ENCODE measurements around the gene SH2D5. TPM values are rescaled to one million over a fixed set of nuclear protein-coding genes. Genes with fewer than 3 reads are reported as not detected.

The SH2D5 gene
- total RNA-seq, 1 donor from 2014 or later, result 5.9 TPM

DNA sequence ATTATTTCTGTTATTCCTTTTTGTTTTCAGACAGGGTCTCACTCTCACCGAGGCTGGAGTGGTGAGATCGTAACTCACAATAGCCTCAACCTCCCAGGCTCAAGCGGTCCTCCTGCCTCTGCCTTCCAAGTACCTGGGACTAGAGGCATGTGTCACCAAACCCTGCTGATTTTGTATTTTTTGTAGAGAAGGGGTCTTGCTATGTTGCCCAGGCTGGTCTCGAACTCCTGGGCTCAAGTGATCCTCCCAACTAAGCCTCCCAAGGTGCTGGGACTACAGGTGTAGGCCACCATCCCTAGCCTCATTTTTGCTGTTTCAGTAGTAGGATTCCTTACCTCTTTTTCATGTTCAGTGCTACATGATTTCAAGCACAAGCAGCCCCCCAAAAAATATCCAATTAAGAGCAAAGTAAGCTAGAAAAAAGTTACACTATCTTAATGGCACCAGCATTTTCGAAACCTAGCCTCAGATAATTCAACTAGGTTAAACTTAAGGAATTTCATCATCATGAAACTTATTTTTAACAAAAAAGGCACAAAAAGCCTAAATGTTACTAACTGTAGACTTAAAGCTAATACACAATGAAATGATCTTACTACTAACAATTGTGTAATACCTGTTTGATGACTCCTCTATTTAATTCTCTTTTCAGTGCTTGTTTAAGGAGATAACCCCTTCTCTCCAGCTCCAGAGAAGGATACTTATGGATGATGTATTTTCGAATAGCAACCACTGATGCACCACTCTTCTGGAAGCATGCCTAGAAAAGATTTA is 38.0 kb upstream of the SH2D5 start:
- no peak overlapping the region for H3K27ac Mint-ChIP-seq (ENCODE audit: unreplicated experiment)
- DNase-seq (ENCODE audit: low read depth) (no peak), FAIRE-seq (no peak)
- TF ChIP-seq, protein P1, sequence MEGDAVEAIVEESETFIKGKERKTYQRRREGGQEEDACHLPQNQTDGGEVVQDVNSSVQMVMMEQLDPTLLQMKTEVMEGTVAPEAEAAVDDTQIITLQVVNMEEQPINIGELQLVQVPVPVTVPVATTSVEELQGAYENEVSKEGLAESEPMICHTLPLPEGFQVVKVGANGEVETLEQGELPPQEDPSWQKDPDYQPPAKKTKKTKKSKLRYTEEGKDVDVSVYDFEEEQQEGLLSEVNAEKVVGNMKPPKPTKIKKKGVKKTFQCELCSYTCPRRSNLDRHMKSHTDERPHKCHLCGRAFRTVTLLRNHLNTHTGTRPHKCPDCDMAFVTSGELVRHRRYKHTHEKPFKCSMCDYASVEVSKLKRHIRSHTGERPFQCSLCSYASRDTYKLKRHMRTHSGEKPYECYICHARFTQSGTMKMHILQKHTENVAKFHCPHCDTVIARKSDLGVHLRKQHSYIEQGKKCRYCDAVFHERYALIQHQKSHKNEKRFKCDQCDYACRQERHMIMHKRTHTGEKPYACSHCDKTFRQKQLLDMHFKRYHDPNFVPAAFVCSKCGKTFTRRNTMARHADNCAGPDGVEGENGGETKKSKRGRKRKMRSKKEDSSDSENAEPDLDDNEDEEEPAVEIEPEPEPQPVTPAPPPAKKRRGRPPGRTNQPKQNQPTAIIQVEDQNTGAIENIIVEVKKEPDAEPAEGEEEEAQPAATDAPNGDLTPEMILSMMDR (IDR thresholded peaks at IDR 0.05; ENCODE audit: insufficient read depth, low read depth, low read length), result no peak
- no peak for TF ChIP-seq EZH2 (IDR thresholded peaks at IDR 0.05; ENCODE audit: insufficient read depth, low read length)
- Histone ChIP-seq H3K27me3 (ENCODE audit: insufficient read depth, low read length) (no peaks in the 10 kb centered on the region), H3K4me1 (ENCODE audit: insufficient read depth, low read length) (no peaks in the 10 kb centered on the region), H3K27ac (ENCODE audit: low read depth, low read length) (no peak overlapping the region), H4K20me1 (ENCODE audit: insufficient read depth, low read length) (peaks cover 26% of the 10 kb centered on the region), H3K36me3 (ENCODE audit: insufficient read depth, low read length) (peaks cover 73% of the 10 kb centered on the region), H2AFZ (ENCODE audit: low read depth, low read length) (no peak overlapping the region), H3K9me3 (ENCODE audit: insufficient read depth, low read depth, low read length) (no peaks in the 10 kb centered on the region), H3K4me3 (ENCODE audit: insufficient read depth, low read depth, low read length) (no peak overlapping the region), H3K79me2 (ENCODE audit: insufficient read depth, low read length) (peaks cover 46% of the 10 kb centered on the region), H3K4me2 (ENCODE audit: low read length) (no peak overlapping the region), H3K9ac (ENCODE audit: low read length) (no peak overlapping the region)
- H3K36me3 Mint-ChIP-seq (ENCODE audit: low read depth, unreplicated experiment), result peaks cover 8% of the 10 kb centered on the region
- H3K9me3 Mint-ChIP-seq (ENCODE audit: unreplicated experiment), result no peaks in the 10 kb centered on the region
- H3K27me3 Mint-ChIP-seq (ENCODE audit: low read depth, unreplicated experiment), result no peaks in the 10 kb centered on the region
- H3K4me3 Mint-ChIP-seq (ENCODE audit: unreplicated experiment), result peak overlapping the region; percentile 37
- no peaks in the 10 kb centered on the region for H3K4me1 Mint-ChIP-seq (ENCODE audit: low read depth, unreplicated experiment)

DNA sequence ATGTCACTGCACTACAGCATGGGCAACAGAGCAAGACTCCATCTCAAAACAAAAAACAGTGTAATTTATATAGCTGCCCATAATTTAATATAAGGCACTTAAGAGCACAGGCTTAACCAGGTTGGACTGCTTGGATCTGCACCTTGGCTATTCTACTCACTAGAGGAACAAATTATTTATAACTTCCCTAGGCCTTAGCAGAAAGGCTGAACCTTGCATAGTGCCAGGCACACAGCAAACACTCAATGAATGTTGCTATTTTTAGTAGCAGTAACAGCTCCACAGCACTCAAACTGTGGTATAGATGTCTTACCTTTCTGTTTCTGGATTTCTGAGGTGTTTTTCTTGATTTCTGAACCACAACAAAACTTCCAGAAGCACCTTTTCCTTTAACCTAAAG is 34.8 kb upstream of the SH2D5 start:
- no peaks in the 10 kb centered on the region for H3K27me3 Mint-ChIP-seq (ENCODE audit: low read depth, unreplicated experiment)
- Histone ChIP-seq H3K36me3 (ENCODE audit: insufficient read depth, low read length) (peaks cover 72% of the 10 kb centered on the region), H2AFZ (ENCODE audit: low read depth, low read length) (no peak overlapping the region), H3K9me3 (ENCODE audit: insufficient read depth, low read depth, low read length) (no peaks in the 10 kb centered on the region), H3K79me2 (ENCODE audit: insufficient read depth, low read length) (peaks cover 25% of the 10 kb centered on the region), H3K9ac (ENCODE audit: low read length) (no peak overlapping the region), H3K27ac (ENCODE audit: low read depth, low read length) (no peak overlapping the region), H3K4me1 (ENCODE audit: insufficient read depth, low read length) (no peaks in the 10 kb centered on the region), H3K4me2 (ENCODE audit: low read length) (no peak overlapping the region), H3K4me3 (ENCODE audit: insufficient read depth, low read depth, low read length) (no peak overlapping the region), H4K20me1 (ENCODE audit: insufficient read depth, low read length) (peaks cover 19% of the 10 kb centered on the region), H3K27me3 (ENCODE audit: insufficient read depth, low read length) (no peaks in the 10 kb centered on the region)
- FAIRE-seq (no peak), DNase-seq (ENCODE audit: low read depth) (no peak)
- no peaks in the 10 kb centered on the region for H3K4me1 Mint-ChIP-seq (ENCODE audit: low read depth, unreplicated experiment)
- H3K27ac Mint-ChIP-seq (ENCODE audit: unreplicated experiment), result no peak overlapping the region
- no peak overlapping the region for H3K4me3 Mint-ChIP-seq (ENCODE audit: unreplicated experiment)
- no peaks in the 10 kb centered on the region for H3K9me3 Mint-ChIP-seq (ENCODE audit: unreplicated experiment)
- H3K36me3 Mint-ChIP-seq (ENCODE audit: low read depth, unreplicated experiment), result peaks cover 12% of the 10 kb centered on the region
- TF ChIP-seq EZH2 (IDR thresholded peaks at IDR 0.05; ENCODE audit: insufficient read depth, low read length), result no peak
- TF ChIP-seq, protein P1 (IDR thresholded peaks at IDR 0.05; ENCODE audit: insufficient read depth, low read depth, low read length), result no peak

DNA sequence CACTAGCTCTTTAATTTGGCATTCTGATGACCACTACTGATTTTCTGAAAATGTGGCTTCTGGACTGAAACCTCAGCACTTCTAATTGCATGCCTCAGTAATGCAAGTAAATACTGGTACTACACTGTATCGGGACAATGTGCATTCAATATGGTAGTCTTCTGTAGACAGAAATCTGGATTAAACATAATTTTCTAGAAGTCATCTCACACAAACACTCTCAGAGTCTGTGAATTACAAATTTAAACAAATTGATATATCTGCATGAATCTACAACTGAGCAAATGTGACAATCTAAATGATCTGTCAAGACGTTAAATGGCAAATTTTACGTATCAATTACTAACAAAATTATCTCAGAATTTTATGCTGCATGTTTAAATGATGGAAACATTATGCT is 30.9 kb upstream of the SH2D5 start:
- no peak overlapping the region for H3K27ac ChIP-seq (ENCODE audit: low read depth, low read length)
- H3K4me2 ChIP-seq (ENCODE audit: low read length), result no peak overlapping the region
- DNase-seq (ENCODE audit: low read depth) (no peak), FAIRE-seq (no peak)
- H3K9me3 ChIP-seq (ENCODE audit: insufficient read depth, low read depth, low read length), result no peaks in the 10 kb centered on the region
- no peak overlapping the region for H3K27ac Mint-ChIP-seq (ENCODE audit: unreplicated experiment)
- no peak for TF ChIP-seq EZH2 (IDR thresholded peaks at IDR 0.05; ENCODE audit: insufficient read depth, low read length)
- TF ChIP-seq, protein P1 (IDR thresholded peaks at IDR 0.05; ENCODE audit: insufficient read depth, low read depth, low read length), result no peak
- no peaks in the 10 kb centered on the region for H3K9me3 Mint-ChIP-seq (ENCODE audit: unreplicated experiment)
- peaks cover 3% of the 10 kb centered on the region for H3K79me2 ChIP-seq (ENCODE audit: insufficient read depth, low read length)
- H2AFZ ChIP-seq (ENCODE audit: low read depth, low read length), result no peak overlapping the region
- H3K4me1 Mint-ChIP-seq (ENCODE audit: low read depth, unreplicated experiment), result no peaks in the 10 kb centered on the region
- peaks cover 15% of the 10 kb centered on the region for H4K20me1 ChIP-seq (ENCODE audit: insufficient read depth, low read length)
- H3K4me1 ChIP-seq (ENCODE audit: insufficient read depth, low read length), result no peaks in the 10 kb centered on the region
- no peak overlapping the region for H3K4me3 Mint-ChIP-seq (ENCODE audit: unreplicated experiment)
- no peaks in the 10 kb centered on the region for H3K27me3 Mint-ChIP-seq (ENCODE audit: low read depth, unreplicated experiment)
- H3K36me3 Mint-ChIP-seq (ENCODE audit: low read depth, unreplicated experiment), result peaks cover 18% of the 10 kb centered on the region
- no peak overlapping the region for H3K4me3 ChIP-seq (ENCODE audit: insufficient read depth, low read depth, low read length)
- H3K27me3 ChIP-seq (ENCODE audit: insufficient read depth, low read length), result no peaks in the 10 kb centered on the region
- H3K36me3 ChIP-seq (ENCODE audit: insufficient read depth, low read length), result peaks cover 71% of the 10 kb centered on the region
- H3K9ac ChIP-seq (ENCODE audit: low read length), result no peak overlapping the region
